Activated CD8-positive, alpha-beta memory T cell treated with anti-CD3 and anti-CD28 coated beads, Interleukin-2, amount 50 U/mL, for 4 hours (primary cell): ENCODE data around the gene PPP1R13L.
"Not testable (repeated sequence)": the region's sequence is repeated elsewhere in the genome, so short reads cannot be mapped to it uniquely, and the experiment has no call there.

Experiments
- DNase-seq: peaks from one replicate; pipeline ENCODE4 v3.0.0-alpha.2; 2020

PPP1R13L gene, protein sequence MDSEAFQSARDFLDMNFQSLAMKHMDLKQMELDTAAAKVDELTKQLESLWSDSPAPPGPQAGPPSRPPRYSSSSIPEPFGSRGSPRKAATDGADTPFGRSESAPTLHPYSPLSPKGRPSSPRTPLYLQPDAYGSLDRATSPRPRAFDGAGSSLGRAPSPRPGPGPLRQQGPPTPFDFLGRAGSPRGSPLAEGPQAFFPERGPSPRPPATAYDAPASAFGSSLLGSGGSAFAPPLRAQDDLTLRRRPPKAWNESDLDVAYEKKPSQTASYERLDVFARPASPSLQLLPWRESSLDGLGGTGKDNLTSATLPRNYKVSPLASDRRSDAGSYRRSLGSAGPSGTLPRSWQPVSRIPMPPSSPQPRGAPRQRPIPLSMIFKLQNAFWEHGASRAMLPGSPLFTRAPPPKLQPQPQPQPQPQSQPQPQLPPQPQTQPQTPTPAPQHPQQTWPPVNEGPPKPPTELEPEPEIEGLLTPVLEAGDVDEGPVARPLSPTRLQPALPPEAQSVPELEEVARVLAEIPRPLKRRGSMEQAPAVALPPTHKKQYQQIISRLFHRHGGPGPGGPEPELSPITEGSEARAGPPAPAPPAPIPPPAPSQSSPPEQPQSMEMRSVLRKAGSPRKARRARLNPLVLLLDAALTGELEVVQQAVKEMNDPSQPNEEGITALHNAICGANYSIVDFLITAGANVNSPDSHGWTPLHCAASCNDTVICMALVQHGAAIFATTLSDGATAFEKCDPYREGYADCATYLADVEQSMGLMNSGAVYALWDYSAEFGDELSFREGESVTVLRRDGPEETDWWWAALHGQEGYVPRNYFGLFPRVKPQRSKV

DNA sequence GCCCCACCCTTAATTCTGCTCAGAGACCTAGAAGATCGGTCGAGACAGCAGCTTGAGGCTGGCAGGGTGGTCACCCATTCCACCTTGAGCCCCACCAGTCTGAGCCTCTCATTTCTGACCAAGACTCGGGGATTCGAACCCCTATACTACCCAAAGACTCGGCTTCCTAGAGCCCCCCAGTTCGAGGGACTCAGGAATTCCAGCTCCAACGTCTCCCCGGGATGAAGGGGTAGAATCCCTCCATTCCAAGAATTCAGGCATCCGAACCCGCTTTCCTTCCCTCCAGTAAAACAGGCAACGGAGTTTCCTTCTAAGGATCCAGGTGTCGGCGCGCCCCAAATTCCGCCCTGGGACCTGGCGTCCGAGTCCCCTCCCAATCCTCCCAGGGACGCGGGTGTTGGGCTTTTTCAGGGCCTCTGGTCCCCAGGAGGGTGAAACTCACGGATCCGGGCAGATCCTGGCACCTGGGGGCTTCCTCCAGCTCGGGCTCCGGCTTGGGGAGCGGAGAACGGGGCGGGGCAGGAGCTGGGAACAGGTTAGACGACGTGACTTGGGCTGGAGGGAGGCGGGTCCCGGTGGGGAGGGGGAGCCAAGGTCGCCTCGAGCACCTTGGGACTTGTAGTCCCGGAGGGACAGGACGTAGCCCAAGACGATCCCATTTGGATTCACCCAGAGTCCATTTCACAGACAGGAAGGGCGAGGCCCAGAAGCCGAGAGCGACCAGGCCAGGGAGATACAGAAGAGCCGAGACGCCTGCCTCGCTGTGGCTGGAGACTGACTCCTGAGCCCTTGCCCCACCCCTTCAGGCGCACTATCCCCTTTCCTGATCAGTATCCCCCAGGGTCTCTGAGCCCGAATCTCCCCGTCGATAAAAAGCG lies at the start of gene PPP1R13L:
Gene PPP1R13L (minus strand): TSS at position 513 of the 878 bp plus-strand sequence. CDS start 6,751 bp downstream, outside the sequence.
- peak; percentile 49 for DNase-seq

DNA sequence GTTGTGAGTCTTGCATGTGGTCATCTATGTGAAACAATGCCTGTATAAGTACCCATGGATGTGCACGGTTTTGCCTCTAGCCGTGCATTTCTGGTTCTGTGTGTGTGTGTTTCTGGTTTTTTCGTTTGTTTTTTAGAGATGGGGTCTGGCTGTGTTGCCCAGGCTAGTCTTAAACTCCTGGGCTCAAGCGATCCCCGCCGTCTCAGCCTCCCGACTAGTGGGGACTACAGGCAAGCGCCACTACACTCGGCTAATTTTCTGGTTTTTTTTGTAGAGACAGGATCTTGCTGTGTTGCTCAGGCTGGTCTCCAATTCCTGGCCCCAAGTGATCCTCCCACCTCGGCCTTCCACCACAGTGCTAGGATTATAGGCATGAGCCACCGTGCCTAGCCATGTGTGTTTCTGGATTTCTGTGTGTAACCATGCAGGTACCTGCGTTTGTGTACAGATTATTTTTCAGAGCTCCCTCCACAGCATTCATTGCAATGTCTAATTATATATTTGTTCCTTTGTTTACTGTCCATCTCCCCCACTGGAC lies 47.0 kb upstream of the PPP1R13L start:
- DNase-seq = no peak

DNA sequence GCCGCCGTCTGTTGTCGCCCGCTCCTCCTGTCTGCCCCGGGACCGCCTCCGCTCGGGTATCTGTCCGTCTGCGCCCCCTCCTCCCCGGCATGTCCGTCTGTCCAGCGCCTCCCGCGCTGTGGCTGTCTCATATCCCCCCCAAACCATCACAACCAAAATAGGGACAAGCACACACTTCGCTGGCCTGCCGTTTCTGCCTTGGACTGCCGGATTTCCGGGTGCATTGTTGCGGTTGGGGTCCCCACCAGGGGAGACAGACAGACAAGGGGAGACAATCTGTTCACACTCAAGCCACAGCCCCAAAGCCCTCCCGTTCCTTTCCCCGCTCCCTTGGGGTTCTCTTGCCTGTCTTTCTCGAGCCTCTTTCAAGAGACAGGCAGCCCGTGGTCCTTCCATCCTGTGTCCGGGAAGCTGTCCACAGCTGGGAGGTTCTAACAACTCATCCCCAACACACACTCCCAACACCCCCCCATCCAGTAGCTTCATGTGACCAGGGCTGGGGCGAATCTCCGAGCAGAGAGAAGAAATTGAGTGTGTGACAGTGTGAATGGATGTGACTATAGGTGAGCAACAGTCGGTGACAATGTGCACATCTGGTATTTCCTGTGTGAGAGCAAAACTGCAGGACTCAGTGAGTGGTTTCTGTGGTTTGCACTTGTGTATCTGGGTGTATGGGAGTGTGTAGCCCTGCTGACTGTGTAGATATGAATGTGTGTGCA lies 46.4 kb upstream of the PPP1R13L start:
- peak; percentile 32 for DNase-seq

DNA sequence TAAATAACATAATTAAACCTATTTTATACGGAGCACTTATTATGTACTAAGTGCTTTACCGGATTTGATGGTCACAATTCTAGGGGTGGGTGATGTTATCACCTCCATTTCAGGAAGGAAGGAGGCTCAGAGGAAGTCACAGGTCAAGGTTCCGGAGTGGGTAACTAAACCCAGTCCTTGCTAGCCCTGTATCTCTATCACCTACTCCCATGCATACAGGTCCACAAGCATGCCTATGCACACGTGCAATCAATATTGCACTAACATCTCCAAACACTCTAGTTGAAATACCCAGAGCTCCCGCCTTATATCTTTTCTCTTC lies 45.1 kb upstream of the PPP1R13L start:
- no peak for DNase-seq

DNA sequence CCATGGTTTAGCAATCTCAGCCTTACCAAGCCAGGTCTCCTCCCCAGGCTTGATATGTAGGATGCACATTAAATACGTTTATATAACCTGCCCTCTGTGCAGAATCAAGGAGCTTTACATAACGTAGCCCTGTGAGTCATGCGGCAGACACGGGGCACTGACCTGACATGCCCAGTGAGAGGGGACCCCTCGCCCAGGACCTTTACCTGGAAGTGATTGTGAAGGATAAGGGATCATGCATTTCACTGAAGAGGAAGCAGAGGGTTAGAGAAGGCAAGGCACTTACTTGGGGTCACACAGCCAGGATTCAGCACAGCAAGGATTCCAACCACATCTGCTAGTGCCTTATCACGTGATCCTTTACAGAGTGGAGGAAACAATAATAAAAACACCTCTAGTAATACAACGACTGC lies 44.0 kb upstream of the PPP1R13L start:
- DNase-seq = no peak

DNA sequence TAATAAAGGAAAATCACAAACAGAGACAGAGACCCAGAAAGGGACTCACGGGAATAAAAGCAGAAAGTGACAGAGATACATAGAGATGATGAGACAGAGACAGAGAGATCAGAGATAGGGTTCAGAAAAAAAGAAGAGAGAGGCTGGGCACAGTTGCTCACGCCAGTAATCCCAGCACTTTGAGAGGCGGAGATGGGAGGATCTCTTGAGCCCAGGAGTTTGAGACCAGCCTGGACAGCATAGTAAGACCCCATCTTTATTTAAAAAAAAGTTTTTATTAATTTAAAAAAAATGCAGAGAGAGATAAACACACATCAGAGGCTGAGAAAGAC lies 43.5 kb upstream of the PPP1R13L start:
- no peak for DNase-seq

DNA sequence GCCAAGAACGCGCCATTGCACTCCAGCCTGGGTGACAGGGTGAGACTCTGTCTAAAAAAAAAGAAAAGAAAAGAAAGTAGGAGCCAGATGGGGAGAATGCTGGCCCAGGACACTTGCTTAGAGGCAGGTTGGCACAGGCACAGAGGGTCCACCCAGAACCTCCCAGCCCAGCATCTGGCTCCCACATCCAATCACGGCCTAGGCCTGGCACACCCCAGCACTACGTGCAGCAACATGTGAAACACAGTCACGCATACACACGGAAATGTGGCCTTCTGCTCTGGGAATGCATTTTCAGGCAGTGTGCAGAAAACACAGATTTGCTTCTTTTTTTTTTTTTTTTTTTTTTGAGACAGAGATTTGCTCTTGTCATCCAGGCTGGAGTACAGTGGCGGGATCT lies 42.1 kb upstream of the PPP1R13L start:
- DNase-seq = no peak

DNA sequence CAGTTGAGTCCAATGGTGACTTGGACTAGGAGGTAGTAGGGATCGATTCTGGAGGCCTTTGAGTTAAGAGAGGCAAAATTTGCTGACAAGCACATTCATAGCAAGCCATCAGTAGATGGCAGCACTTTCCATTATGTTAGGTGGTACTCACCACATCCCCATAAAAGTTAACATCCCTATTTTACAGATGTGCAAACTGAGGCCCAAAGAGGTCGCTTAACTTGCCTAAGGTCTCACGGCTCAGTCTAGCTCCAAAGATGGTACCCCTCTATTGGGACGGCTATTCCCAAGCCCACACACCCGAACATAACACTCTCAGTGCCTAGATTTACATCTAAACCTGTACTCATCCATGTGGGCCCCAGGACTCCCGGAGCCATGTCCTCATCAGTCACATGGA lies 41.4 kb upstream of the PPP1R13L start:
- no peak for DNase-seq

DNA sequence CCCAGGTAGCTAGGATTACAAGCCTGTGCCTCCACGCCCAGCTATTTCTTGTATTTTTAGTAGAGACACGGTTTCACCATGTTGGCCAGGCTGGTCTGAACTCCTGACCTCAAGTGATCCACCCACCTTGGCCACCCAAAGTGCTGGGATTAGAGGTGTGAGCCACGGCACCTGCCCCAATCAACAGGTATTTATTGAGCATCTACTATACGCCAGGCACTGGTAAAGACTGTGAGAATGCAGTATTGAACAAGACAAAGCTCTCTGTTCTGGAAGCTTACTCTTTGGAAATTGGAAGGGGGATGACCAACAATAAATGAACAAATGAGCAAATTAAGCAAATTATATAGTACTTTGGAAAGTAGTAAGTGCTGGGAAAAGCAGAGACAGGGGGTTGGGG lies 40.3 kb upstream of the PPP1R13L start:
- DNase-seq = no peak

DNA sequence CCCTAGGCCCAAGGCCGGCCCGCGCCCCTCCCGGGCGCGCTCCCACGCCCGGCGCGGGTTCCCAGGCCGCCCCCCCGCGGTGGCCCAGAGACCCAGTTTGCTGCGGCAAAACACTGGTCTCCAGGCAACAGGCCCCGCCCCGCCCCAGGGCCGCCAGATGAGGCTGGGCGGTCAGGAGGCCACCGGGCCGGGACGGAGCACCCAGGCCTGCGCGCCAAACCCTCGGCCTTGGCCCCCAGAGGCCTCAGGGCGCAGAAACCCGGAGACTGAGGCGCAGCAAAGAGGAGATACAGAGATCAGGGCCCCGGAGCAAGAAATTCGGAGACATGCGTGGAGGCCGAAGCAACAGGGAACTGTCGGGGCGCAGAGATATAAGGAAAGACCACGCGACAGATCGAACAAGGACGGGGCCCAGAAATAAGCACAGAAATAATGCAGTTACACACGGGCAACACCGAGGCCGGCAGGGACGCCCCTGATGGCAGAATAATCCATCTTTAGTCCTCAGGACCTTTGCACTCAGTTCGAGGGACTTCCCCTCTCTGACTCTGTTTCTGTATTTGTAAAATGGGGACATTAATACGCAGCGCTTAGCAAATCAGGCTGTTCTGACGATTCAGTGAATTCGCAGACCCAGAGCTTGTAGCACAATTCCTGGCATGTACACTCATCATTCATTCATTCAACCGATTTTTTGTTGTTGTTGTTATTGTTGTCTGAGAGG lies 39.6 kb upstream of the PPP1R13L start:
- DNase-seq = peak; percentile 71

DNA sequence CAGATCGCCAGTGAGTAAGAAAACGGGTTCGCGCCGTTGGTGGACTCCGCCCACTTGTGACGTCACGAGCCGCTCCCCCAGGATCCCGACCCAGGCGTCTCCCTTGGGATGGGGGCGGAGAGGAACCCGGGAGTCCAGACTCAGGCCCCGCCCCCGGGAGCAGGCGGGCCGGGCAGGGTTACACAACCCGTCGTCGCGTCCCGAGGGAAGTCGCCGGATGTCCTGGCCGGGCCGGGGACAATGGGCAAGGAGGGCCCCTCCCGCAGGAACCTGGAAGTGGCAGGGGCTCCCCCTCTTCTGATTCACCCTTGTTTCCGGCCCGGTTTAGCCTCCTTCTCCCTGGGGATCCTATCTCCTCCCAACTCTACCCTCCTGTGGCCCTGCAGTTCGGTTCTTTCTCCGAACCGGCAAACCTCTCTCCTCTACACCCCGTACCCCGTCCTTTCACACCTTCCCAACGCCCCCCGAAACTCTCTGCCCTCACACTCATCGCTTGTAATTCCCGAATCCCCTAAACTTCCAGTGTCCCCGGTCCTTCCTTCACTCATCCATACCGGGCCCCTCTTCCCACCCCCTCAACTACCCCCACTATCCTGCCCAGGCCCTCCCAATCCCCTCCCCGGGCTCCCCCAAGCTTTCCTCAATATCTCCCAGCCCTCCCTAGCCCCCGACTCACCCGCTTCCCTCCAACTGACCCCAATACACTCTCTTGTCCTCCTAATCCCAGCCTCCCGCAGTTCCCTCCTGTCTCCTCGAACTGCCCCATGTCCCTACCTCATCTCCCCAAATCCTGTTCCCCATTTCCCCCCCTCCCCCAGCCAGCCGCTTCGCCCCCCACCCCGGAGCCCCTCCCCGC lies 38.8 kb upstream of the PPP1R13L start:
- DNase-seq = peak; percentile 47

DNA sequence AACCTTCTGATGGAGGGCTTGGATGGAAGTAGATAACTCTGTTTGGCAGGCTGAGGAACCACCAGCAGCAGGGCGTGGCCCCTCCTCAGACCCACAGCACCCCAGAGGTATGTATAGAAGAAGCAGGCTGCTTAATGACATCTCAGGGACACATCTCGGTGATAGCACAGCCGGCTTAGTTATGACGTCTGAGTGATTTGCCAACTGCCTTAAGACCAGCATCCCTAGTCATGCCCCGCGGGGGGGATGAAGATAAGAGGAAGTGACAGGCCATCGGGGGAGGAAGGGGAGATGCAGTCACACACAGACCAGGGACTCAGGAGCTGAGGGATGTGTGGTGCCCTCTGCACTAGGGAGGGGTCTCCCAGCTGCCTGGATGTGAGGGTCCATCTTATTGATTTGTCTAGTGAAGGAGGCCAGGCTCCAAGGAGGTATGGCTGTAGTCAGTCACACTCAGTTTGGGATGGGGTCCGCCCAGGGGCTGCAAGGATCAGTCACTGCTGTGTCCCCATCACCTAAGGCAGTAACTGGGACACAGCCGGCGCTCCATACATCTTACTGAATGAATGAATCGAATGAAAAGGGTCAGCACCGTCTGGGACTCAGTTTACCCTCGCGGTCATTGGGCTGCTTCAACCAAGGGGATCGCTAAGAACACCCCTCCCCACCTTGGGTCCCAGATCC lies 38.1 kb upstream of the PPP1R13L start:
- peak; percentile 42 for DNase-seq

DNA sequence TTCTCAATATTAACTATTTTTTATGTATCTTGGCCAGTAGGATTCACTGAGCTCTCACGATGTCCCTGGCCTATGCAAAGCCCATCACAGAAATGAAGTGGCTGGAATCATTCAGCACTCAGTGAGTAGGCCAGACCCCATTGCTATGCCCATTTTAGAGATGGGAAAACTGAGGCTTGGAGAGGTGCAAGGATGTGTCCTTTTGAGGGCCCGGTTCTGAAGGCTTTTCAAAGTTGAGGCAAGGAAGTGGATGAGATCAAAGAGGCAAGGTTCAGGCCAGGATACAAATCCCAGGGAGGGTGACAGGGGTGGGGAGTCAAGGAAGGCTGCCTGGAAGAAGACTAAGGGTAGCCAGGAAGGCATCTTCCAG lies 37.5 kb upstream of the PPP1R13L start:
- no peak for DNase-seq

DNA sequence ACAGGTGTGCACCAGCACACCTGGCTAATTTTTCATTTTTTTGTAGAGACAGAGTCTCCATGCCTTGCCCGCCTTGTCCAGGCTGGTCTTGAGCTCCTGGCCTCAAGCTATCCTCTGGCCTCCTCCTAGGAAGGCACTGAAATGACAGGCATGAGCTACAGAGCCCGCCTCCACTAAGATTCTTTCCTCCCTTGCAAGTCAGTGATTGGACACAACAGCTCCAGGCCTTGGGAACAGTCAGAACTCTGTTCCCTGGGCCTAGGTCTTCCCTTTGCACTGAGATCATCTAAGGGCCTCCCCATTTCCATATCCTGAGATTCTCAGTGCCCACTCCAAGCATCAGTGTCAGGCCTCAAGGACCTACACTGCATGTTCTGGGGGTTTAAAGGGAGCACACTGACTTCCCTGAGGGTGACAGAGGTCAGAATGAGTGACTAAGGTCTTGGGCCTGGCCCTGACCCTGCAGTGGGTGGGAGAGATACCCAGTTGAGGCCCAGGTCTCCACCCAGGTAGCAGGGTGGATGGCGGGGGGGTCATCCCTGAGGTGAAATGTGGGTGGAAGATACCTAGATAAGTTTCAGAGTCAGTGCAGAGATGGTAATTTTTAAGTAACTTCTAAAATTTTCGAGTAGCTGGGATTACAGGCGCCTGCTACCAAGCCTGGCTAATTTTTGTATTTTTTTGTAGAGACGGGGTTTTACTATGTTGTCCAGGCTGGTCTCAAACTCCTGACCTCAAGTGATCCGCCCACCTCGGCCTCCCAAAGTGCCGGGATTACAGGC lies 36.2 kb upstream of the PPP1R13L start:
- no peak for DNase-seq

DNA sequence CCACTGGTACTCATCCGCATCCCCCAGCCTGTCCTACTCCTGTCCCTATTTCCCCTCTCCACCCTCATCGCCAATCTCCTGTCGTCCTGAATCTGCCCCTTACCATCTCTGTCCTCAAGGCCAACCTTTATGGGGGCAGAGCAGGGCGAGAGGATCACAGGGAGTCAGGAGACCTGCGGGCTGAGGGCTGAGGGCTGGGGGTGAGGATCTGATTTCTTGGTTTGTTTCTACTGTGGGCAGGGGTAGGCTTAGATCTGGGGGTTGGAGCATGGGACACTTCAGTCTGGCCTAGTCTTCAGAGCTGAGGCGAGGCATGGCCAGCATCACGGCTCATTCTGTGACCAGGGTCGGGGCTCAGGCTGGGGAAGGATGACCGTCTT lies 35.4 kb upstream of the PPP1R13L start:
- no peak for DNase-seq

DNA sequence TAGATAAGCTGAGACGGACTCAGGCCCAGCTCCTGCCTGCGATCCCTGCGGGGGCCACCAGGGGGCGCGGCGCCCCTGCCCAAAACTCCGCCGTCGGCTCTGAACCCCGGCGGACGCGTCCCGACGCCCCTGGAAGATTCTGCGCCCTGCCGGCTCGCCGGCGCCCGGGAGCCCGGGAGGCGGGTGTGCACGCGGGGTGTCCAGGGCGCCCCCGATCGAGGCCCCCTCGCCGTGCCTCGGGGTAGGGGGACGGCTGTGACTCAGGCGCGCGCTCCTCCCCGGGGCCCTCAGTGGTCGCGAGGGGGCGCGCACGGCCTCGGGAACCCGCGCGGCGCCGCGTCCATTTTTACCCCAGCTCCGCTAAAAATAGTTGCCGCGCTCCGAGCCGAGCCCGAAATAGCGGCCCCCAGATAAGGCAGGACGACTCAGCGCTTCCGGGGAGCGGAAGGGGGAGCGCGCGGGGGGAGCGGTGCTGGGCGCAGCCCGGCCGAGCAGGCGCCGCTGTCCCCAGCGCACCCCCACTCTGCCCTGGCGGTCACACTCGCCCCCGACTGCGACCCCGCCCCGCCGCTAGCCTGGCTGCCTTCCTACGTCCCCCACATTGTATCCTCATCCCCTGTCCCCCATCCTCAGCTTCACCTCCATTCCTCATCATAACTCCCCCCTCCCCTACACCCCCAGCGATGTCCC lies 34.8 kb upstream of the PPP1R13L start:
- peak; percentile 87 for DNase-seq

DNA sequence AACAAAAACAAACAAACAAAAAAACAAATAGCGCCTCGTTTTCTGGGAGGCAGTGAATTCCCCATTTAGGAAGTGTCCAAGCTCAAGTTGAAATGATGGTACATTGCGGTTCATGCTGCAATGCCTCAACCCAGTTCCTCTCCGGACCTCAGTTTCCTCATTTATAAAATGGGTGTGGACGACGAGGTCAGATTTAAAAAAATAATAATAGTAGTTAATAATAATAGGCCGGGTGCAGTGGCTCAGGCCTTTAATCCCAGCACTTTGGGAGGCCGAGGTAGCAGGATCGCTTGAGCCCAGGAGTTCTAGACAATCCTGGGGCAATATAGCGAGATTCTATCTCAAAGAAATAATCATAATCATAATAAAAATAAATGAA lies 34.3 kb upstream of the PPP1R13L start:
- DNase-seq = no peak

DNA sequence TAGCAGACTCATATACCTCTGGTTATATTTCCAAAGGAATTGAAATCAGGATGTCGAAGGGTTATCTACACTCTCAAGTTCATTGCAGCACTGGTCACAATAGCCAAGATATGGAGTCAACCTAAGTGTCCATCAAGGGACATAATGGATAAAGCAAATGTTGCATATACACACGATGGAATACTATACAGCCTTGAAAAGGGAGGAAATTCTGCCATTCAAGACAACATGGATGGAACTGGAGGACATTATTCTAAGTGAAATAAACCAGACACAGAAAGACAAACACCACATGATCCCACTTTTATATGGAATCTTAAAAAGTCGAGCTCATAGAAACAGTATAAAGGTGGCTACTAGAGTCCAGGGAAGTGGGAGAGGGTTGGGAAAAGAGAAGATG lies 32.5 kb upstream of the PPP1R13L start:
- no peak for DNase-seq

DNA sequence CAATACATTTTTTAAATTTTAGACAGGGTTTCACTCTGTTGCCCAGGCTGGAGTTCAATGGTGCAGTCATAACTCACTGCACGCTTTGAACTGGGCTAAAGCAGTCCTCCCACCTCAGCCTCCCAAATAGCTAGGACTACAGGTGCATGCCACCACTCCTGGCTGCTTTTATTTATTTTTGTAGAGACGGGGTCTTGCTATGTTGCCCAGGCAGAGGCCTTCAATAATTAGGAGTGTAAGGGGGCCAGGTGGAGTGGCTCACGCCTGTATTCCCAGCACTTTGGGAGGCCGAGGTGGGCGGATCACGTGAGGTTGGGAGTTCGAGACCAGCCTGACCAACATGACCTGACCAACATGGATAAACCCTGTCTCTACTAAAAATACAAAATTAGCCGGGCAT lies 27.7 kb upstream of the PPP1R13L start:
- not testable (repeated sequence) for DNase-seq
